ENCODE results near the gene KRTAP24-1.

The KRTAP24-1 gene

GRCh38 chr21:30234050-30234449 is 48.7 kb downstream of the KRTAP24-1 start:
- DNase-seq: no peak

- DNase-seq: no peak
These were observed 49.3 kb downstream of the KRTAP24-1 start for GRCh38 chr21:30233228-30234020.

- no peak for DNase-seq
These were observed 50.7 kb downstream of the KRTAP24-1 start for GRCh38 chr21:30232011-30232410.

Data from NCI-H1694 treated with DMSO at 0.1 percent for 48 hours (cell line).